ENCODE measurements around the gene ARHGAP25.

ARHGAP25 gene

DNA sequence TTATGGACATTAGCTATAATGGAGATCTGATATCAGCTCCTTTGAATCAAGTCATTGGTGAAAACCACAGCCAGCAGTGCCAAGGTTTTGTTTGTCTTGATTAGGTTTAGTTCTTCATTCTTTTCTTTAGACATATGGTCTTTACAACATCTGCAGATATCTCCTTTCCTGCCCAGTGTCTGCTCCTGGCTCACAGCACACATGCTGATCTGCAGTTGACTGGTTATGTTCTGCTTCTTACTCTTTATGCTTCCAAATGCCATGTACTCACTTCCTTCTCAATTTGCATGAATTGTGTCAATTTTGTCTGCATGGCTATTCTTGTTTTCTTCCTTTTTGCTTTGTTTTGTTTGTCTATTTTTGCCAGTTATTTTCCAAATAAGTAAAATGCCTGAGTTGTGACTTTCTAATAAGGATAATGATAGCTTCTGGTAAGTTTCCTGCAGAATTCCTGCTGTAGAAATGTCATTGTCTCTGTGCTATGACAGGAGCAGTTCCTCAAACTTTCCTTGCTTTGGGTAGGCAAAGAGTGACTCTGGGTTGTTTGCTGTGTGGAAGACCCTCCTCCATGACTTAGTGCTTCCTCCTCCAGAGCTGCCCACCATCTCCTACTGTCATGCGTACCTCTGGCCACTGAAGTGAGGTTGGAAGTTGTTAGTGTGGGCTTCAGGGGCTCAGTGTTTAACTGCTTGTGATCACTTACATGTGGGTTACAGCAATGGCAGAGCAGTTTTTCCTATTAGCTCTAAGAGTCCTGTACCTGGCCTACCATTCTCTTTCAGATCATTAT lies 8.2 kb downstream of the ARHGAP25 start:
- DNase-seq (ENCODE audit: extremely low read depth in 1 of 2, low read depth in 1 of 2), result no peak

- DNase-seq (ENCODE audit: extremely low read depth in 1 of 2, low read depth in 1 of 2), result no peak
Observed at GRCh38 chr2:68743531-68743930, 8.9 kb downstream of the ARHGAP25 start.

- DNase-seq (ENCODE audit: extremely low read depth in 1 of 2, low read depth in 1 of 2), result no peak
Observed at GRCh38 chr2:68744366-68744912, 9.8 kb downstream of the ARHGAP25 start.

DNA sequence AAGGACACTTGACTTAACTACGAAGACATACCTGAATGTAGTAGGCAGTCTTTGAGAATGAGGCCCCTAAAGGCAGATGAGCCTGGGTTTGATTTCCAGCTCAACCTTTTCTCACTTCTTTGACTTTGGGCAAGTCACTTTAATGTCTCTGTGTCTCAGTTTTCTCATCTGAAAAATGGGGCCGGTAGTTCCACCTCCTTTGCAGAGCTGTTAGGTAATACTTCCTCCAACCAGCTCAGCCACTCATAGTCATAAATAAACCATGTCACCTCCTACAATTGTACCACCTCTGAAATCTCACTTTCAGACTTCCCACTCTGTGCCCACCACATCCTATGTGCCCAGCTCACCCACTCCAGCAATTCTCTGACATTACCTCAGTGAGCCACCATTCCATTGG lies 10.4 kb downstream of the ARHGAP25 start:
- DNase-seq (ENCODE audit: extremely low read depth in 1 of 2, low read depth in 1 of 2), result no peak

DNA sequence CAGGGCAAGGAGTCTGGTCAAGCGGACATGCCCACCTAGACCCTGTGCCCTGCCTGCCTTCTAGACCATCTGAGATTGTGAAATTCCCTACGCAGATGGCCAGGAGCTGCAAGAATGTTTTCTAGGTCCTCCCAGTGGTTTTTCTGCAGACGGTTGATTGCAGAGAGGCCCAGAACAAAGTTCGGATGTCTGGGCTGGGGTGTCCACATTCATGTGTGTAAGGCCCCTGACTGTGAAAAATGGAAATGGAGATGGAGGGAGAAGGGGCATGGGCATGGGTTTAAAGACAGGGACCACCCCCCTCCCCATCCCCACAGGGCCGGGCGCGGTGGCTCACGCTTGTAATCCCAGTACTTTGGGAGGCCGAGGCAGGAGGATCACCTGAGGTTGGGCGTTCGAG lies 11.8 kb downstream of the ARHGAP25 start:
- DNase-seq (ENCODE audit: extremely low read depth in 1 of 2, low read depth in 1 of 2), result no peak

DNA sequence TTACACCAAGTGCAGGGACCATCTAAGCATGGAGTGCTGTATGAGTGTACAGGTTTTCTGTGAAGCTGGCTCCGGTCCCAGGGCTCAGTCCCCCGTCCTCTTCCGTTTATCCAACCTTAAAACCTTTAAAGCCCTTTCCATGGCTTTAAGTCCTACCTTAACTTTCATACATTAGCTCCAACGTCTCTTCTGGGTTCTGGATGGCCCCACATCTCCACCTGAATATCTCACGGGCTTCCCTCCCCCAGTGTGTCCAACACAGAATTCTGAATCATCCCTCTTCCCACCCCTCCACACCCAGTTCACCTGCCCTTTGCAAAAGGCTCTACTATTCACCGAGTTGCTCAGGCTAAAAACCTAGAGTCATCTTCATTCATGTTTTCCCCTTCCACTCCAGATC lies 12.8 kb downstream of the ARHGAP25 start:
- no peak for DNase-seq (ENCODE audit: extremely low read depth in 1 of 2, low read depth in 1 of 2)

- DNase-seq (ENCODE audit: extremely low read depth in 1 of 2, low read depth in 1 of 2), result no peak
Observed at GRCh38 chr2:68747900-68748299, 13.3 kb downstream of the ARHGAP25 start.

GRCh38 chr2:68748568-68748967 lies 14.0 kb downstream of the ARHGAP25 start:
- no peak for DNase-seq (ENCODE audit: extremely low read depth in 1 of 2, low read depth in 1 of 2)

GRCh38 chr2:68749345-68749744 lies 14.7 kb downstream of the ARHGAP25 start:
- no peak for DNase-seq (ENCODE audit: extremely low read depth in 1 of 2, low read depth in 1 of 2)

- DNase-seq (ENCODE audit: extremely low read depth in 1 of 2, low read depth in 1 of 2), result no peak
Observed at GRCh38 chr2:68750592-68751396, 16.2 kb downstream of the ARHGAP25 start.

DNA sequence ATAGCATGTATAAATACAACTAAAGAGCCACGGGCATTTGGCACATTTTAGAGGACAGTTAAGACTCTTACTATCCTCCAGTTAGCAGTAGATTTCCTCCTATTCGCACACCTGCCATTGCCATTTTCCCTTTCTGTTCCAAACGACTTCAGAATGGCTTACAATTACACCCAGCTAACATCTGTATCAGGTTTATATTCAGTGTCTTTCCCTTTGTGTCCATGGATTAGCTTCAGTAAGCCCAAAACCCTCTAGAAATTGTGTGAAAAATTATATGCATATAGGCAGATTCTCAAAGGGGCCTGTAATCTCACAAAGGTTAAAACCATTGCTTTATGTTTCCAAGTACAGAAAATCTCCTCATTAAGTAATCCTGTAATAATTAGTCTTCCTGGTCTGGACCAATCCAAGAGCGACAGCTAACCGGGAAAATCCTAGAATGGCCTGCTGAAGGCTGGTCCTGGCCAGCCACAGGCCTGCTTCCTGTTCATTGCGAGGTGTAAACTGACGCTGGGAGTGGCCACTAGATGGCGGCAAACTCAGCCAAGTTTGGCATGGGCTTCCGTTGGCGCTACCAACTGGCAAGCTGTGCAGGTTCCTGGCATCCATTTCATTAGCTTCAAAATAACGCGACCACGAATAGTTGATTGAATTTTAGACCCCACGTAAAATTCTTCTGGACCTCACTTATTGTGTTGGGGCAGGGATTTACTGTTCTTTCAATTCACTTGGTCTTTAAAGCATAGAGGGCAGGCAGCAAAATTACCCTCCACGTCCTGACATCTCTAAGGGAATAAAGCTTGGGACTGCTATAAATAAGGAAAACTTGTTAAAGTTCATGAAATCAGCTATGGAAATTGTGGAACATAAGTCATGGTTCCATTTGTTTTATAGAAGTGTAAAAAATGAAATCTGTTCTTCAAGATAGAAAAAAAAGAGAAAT lies 17.1 kb downstream of the ARHGAP25 start:
- DNase-seq (ENCODE audit: extremely low read depth in 1 of 2, low read depth in 1 of 2), result peak; percentile 86 to 87

DNA sequence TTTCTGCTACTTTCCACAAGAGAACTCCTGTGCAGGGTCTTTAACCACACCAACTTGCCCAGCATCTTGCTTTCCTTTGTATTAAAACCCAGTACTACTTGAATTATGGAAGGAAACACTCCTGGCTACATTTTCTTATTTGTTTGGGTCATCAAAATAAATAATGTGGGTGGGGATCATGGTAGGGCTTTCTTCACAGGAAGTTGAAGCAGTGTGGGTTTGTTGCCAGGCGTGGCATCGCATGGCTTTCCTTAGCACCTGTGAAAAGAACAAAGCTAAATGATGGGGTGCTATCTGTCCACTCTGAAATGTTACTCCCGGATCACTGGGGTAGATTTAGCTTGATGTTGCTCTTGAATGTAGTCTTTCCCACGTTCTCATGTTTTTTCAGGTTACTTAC lies 18.7 kb downstream of the ARHGAP25 start:
- DNase-seq (ENCODE audit: extremely low read depth in 1 of 2, low read depth in 1 of 2), result no peak

GRCh38 chr2:68755071-68755470 lies 20.5 kb downstream of the ARHGAP25 start:
- no peak for DNase-seq (ENCODE audit: extremely low read depth in 1 of 2, low read depth in 1 of 2)

DNA sequence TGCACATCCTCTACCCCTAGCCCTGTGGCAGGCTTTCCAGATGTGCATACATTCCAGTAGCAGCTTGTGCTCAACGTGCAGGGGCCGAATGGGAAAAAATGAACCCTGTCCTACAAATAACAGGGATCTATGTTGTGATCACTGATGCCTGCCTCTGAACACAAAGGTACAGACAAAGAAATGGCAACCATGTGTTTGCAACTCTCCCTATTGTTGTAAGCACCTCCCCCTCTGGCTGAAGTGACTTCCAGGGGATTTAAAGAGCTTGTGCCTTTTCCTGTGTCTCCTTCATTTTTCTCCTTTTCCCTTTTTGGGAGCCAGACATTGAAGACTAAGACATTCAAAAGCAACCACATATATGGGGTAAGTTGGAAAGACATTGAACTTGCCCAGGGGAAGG lies 21.6 kb downstream of the ARHGAP25 start:
- no peak for DNase-seq (ENCODE audit: extremely low read depth in 1 of 2, low read depth in 1 of 2)

DNA sequence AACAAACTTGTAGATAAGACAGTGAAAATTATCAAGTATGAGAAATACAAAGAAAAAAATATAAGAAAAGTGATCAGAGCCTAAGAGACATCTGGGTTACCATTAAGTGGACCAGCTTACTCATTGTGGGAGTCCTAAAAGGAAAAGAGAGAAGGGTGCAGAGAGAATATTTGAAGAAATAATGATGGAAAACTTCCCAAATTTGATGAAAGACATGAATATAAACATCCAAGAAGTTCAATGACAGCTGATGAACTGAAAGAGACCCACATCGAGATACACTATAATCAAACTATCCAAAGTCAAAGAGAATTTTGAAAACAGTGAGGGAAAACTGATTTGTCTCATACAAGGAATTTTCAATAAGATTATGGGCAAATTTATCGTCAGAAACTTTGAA lies 22.5 kb downstream of the ARHGAP25 start:
- no peak for DNase-seq (ENCODE audit: extremely low read depth in 1 of 2, low read depth in 1 of 2)

- no peak for DNase-seq (ENCODE audit: extremely low read depth in 1 of 2, low read depth in 1 of 2)
Observed at GRCh38 chr2:68762100-68762499, 27.5 kb downstream of the ARHGAP25 start.

DNA sequence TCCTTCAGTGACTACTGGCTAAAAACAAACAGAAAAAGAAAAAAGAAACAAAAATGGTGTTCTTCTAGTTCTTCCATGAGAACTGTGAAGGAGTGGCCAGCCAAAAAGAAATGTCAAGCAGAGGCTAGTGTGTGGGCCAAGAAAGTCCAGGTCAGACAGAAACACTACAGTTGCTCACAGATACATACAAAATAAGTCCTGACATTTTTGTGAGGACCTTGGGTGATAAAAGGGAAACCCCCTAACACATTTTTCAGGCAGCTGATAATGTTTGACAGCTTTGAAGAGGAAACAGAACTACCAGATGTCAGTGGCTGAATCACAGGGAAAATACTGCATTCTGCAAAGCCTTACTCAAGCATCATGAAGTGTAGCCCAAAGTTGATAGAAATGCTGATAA lies 28.1 kb downstream of the ARHGAP25 start:
- no peak for DNase-seq (ENCODE audit: extremely low read depth in 1 of 2, low read depth in 1 of 2)

DNA sequence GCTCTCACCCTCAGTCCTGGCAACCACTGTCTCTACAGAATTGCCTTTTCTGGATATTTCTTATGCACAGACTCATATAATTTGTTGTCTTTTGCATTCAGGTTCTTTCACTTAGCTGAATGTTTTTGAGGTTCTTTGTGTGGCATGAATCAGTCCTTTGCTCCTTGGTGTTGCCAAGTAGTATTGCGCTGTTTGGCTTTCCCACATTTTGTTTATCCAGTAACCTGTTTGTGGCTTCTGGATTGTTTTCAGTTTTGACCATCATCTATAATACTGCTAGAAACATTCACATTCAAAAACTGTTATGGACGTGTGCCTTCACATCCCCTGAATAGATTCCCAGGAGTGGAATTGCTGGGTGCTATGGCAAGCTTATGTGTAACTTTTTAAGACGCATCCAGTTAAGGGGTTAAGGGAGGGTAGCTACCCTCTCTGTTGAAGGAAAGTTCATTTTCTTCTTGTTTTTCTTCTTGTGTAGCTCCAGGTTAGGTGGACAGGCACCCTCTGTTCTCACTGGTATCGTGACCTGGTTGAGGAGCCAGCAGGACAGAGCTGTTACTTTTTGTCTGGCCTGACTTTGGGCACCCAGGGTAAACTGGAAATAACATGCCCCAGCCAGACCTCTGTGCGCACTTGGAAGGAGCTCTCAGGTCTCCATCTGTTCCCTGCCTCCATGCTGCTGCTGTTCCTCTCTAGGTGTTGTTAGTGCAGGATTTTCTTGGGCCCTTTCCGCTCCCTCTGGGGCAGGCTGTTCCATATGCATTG lies 29.6 kb downstream of the ARHGAP25 start:
- no peak for DNase-seq (ENCODE audit: extremely low read depth in 1 of 2, low read depth in 1 of 2)

DNA sequence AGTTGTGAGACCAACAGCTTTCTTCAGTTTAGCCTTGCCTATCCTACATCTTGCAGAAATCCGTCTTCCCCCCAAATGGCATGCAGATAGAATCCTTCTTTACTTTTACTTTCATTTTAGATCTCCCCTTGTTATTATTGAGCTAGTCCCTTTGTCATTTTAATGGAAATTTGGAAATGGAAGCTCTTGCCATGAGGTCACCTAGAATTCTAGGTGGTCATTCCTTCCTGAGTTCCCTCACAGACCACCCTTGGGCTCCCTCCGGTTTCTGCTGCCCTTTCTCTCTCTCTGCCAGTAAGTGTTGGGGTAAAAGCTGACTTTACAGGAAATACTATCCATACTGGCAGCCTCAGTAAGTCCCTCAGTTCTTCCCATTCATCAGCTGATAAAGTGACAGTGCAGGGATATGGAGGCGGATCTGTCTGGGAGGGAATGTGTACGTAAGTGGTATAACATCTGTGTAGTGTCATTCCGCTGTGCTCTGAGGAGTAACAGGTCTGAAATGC lies 30.2 kb downstream of the ARHGAP25 start:
- no peak for DNase-seq (ENCODE audit: extremely low read depth in 1 of 2, low read depth in 1 of 2)

Data from activated CD8-positive, alpha-beta memory T cell treated with anti-CD3 and anti-CD28 coated beads for 1 hour (primary cell).